Stimulated activated CD4-positive, alpha-beta T cell treated with anti-CD3 and anti-CD28 coated beads, Interleukin-2, amount 100 ng/mL, for 24 hours (primary cell): ENCODE data around the gene RNU1-4.
"Not testable (repeated sequence)": the region's sequence is repeated elsewhere in the genome, so short reads cannot be mapped to it uniquely, and the experiment has no call there.

ENCODE experiments used
- DNase-seq, 2 donors: peaks; one replicate each; pipeline ENCODE4 v3.0.0-alpha.2; 2020

The RNU1-4 gene

GRCh38 chr1:16709659-16710087 is 30.6 kb upstream of the RNU1-4 start:
- DNase-seq, result peak in 1 of 2 donors; percentile 62

DNA sequence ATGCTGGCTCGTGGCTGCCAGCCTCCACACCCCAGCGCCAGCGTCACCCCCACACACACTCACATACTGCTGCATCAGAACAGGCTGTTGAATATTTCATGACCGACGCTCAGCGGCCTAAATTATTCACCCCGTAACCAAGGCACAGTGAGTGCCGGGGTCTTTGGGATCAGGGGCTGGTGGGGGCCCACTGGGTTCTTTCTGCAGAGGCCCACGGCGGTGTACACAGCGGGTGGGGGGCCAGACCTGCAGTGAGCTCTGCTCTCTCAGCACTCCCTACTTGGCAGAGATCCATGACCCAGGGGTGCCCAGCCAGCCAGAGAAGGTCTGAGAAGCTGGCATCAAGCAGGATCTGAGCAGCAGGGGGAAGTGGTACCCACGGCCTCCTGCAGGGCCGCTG is 29.7 kb upstream of the RNU1-4 start:
- DNase-seq, result not testable (repeated sequence)

- not testable (repeated sequence) for DNase-seq
These were observed 28.2 kb upstream of the RNU1-4 start for GRCh38 chr1:16712131-16712530.

GRCh38 chr1:16712582-16712981 is 27.7 kb upstream of the RNU1-4 start:
- DNase-seq, result not testable (repeated sequence)

- DNase-seq, result not testable (repeated sequence)
These were observed 27.3 kb upstream of the RNU1-4 start for GRCh38 chr1:16712984-16713383.

DNA sequence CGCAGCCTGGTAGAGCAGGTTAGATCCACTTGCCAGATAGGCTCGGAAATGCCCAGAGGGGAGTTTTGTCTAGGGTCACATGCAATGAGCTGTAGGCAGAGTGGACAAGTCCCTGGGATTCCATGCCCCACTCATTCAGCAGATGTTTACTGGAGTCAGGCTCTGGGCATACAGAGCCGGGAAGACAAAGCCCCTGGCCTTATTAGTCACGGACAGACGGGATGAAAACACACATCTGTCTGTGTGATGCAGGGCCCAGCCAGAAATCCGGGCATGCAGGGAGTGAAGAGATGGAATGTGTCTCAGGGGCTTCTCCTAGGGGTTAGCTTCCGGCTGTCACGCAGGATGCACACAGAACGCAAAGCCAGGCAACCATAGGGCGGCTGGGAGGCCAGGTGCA is 26.8 kb upstream of the RNU1-4 start:
- not testable (repeated sequence) for DNase-seq

DNA sequence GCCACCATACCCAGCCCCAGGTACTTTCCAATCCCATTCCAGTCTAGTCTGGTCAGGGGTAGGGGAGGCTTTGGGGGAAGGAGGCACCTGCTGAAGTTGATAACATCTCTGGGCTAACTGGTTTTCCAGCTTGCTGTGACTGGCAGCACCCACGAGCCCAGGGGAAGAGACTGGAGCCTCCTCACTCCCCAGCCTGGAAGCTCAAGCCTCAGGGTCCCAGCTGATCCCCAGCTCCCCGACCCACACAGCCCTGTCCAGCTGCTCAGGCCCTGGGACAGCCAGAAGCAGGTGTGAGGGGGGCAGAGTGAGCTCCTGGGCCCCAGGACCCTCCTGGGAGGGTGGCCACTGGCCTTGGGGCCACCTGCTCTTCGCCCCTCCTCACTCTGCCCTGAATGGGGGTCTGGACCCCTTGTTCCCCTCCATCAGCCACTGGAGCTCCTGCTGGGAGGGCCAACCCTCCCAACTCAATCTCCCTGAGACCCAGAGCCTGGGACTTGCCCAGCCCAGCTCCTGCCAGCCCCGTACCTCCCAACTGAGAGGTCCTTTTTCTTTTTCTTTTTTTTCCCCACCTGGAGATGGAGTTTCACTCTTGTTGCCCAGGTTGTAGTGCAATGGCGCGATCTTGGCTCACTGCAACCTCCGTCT is 23.5 kb upstream of the RNU1-4 start:
- no peak for DNase-seq

DNA sequence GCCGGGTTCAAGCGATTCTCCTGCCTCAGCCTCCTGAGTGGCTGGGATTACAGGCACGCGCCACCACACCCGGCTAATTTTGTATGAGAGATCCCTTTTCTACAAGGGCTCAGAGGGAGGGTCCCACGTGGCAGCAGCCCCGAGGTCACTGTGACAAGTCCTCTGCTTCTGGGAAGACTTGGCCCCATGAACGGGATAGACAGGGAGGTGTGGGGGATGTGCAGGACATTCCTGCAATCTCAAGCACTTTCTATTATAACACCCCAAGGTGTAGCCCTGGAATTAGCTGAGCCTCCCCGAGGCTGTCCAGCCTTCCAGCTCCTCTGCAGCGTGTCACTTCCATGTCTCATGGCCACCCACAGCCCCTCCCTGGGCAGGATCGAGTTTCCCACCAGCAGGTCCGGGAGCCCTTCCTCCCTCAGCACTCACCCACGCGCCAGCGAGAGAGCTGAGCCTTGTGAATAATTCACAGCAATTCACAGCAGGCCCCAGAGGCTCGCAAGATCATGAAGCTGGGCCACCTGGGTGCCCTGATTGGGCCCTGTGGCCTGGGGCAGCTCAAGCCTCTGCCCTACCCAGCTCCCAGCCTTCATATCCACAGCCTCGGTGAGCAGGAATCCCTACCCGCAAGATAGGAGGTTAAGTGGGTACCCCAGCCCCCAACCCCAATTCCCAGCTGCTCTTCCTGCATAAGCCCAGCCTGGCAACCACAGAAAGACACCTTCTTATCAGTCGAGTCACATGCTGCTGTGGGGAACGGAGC is 22.8 kb upstream of the RNU1-4 start:
- no peak for DNase-seq

GRCh38 chr1:16718099-16718907 is 22.0 kb upstream of the RNU1-4 start:
- not testable (repeated sequence) for DNase-seq

DNA sequence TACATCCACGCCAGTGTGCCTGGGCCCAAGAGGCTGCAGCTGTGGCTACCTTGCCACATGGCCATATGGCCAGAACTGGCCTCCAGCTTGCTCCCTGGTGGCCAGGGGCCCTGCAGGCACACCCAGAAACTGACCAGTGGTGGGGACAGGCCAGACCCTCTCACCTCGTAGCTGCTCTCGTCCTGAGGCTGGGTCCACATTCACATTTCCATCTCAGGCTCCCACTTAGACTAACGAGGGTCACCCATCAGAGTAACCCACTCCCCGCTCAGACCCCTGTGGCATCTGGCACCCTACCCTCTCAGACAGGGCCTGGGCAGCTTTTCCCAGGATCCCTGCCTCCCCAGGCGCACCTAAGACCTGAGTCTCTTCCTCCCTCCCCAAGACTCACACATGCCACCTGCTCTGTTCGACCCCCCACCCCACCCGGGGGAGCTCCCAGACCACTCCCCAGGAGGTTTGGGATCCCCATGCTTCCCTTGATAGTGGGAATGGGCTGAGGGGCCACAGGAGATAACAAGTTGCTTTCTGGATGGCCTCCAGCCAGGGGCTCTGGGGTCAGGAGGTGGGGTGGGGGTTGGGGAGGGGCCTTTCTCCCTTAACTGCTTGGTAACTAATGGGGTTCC is 21.3 kb upstream of the RNU1-4 start:
- no peak for DNase-seq

- DNase-seq, result no peak
These were observed 20.6 kb upstream of the RNU1-4 start for GRCh38 chr1:16719571-16720350.

DNA sequence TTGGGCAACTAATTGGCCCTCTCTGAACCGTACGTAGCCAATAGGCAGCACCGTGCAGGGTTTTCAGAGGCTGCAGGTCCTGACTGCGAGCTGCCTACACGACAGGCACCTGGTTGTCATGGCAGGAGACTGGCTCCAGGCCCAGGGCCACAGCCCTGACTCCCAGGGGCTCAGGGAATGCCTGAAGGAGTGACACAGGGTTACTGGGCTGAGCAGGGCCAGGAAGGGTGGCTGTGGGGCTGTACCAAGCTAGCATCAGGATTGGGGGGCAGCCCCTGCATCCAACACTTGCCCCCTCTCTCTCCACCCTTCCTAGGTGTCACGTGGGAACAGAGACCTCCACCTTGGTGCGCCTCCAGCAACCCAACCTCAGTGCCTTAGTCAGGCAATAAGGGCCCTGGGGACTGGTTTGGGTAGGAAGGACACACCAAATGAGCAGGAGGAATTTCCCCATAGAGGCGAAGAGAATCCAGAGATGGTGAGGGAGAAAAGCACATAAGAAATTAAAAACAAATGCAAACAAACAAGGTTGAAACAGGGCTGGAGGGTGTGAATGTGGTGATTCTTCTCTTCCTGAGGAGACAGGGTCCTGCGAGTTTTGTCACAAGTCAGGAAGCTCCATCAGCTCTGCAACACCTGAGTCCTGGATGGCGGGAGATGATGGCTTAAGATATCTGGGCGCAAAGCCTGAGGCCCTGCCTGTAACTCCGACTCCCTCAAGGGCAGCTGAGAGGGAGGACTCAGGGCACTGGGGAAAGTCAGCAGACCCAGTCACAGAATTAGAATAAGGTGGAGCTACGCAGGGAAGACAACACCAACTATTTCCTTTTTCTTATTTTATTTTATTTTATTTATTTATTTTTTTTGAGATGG is 19.7 kb upstream of the RNU1-4 start:
- no peak for DNase-seq

- DNase-seq, result no peak
These were observed 18.3 kb upstream of the RNU1-4 start for GRCh38 chr1:16721871-16722641.

DNA sequence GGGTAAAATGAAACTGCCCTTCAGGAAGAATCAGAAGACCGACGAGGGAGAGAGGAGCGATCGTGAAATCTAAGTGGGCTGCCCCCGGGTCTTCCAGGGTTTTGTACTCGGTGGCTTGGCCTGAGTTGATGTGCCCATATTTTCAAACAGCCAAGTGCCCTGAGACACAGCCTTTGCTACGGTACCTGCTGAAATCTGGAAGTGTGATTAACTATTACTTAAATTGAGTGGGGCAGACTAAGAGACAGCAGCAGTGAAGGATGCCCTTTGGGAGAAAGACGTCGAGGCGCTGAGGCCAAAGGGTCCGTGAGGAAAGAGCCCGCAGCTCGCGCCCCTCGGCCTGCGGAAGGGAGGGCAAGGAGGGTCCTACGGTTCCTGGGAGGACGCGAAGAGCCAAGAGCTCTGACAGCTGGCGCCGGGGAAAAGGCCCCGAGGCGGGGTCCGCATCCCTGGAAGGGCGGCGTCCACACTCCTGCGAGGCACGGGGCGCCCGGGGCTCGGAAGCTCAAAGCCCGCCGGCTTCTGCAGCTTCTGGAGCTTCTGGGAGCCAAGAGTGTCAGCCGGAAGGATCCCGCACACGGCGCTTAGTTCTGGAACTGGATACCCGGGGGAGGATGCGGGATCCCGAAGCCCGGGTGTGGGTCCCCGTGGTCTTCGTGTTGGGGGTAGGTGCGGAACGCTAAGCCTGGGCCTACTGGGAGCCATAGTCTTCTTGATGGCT is 15.4 kb upstream of the RNU1-4 start:
- peak in 1 of 2 donors; percentile 34 for DNase-seq

DNA sequence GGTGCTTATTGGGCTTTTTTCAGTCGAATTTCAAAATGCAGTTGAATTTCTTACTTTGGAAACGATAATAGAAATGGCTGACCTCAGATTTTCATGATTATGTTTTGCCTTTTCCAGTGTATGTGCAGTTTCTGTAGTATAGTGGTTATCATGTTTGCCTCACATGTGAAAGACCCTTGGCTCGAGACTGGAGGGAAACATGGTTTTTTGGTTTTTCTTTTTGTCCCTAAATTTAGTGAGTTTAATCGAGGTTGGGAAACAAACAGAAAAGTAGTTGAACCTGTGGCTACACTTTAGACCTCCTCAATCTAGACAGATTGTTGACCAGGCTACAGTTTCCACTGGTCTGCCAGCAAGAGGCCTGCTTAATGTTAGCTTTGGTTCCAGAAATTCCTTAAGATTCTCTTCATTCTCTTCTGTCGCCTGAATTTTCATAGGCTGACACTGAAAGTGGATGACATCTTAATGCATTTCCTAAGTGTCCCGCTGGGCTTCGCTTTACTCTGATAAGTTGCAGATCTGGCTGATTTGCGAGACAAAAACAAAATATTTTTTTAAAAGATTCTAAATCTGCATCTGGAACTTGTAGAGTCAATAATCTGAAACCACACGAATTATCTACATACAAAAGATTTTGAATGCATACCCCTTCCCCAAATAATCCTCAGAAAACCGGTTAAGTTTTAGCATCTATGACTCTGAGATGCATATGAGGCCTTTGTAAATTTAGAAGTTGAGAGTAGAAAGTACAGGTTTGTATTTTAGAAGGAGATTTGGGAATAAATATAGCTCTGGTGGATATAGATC is 14.7 kb upstream of the RNU1-4 start:
- DNase-seq, result not testable (repeated sequence)

DNA sequence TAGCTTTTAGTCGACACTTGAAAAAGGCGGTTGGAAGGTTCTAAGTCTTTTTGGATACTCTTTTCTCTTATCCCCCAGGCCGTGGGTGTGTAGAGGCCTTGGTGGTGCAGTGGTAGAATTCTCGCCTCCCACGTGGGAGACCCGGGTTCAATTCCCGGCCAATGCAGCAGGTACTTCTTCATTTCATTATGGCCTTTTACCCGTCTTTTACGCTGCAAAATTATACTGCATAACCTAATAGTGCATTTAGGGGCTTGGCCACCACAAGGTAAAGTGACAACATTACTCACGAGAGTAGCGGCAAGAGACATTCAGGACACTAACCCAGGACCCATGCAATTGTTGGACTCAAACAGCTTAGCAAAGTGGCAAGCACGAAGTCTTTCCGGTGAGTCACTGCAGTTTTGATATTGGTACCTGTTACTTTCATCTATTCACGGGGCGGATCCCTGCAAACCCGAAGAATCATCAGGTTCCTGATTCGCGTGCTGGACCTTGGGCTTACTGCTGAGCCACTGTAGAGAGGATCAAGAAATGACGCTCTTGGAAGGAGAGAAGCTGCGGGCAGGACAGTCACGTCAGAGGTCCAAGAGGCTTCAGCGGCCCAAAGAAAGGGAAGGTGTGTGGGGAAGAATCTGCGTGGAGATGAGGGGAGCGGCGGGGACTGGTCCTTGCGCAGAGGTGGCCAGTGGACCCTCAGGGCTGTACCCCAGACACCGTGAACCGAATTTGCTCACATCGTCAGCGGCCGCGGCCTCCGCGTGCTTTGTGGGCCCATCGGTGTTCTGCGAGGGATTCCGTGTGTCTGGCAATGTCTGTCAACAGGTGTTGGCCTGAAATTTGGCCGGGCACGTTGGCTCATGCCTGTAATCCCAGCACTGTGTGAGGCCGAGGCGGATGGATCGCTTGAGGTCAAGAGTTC is 12.9 kb upstream of the RNU1-4 start:
- DNase-seq, result peak; percentile 67 to 77

- DNase-seq, result peak in 1 of 2 donors; percentile 37
These were observed 11.9 kb upstream of the RNU1-4 start for GRCh38 chr1:16728243-16728949.
